K562 (cell line): ENCODE data around the gene ZNF814.
"Not testable (repeated sequence)": the region's sequence is repeated elsewhere in the genome, so short reads cannot be mapped to it uniquely, and the experiment has no call there.

Experiments used
- CBFB ChIP-seq: sonication (generic); formaldehyde crosslinking; IDR thresholded peaks from 2 replicates; pipeline ENCODE4 v1.4.0; 2020; ENCODE audit warnings: mild to moderate bottlenecking, missing genetic modification reagents
- CHD2 ChIP-seq: IDR thresholded peaks from 2 replicates; pipeline ENCODE4 v1.6.1; 2011; ENCODE audit warnings: low read depth, low read length
- CTCF ChIP-seq, 3 experiments: IDR thresholded peaks in 2 of 3; conservative IDR thresholded peaks in 1 of 3; 2 replicates each; pipeline ENCODE4 v1.5.1; 2011 to 2012; ENCODE audit warnings: low read length in 3 of 3, mild to moderate bottlenecking in 3 of 3, control low read depth in 2 of 3, improper control_type of control experiment in 1 of 3, inconsistent platforms in 1 of 3, low read depth in 1 of 3, mixed read lengths in 1 of 3, moderate library complexity in 1 of 3; ENCODE audit not compliant: insufficient read depth in 2 of 3
- DNMT1 ChIP-seq: fragments of 450-650 bp; IDR thresholded peaks from 2 replicates; pipeline ENCODE4 v1.6.1; 2016; ENCODE audit warnings: antibody characterized with exemption, mild to moderate bottlenecking
- FOXA3 ChIP-seq, 2 experiments: fragments of 450-650 bp in 1 of 2; sonication (generic) in 1 of 2; formaldehyde crosslinking; IDR thresholded peaks in 1 of 2; conservative IDR thresholded peaks in 1 of 2; 2 replicates each; pipeline versions ENCODE4 v1.4.0 to v1.8.0; 2020 to 2022; ENCODE audit warnings: mild to moderate bottlenecking in 2 of 2, missing genetic modification reagents in 1 of 2
- FOXK1 ChIP-seq: sonication (generic); formaldehyde crosslinking; IDR thresholded peaks from 2 replicates; pipeline ENCODE4 v1.8.0; 2022; ENCODE audit warnings: missing genetic modification reagents, mild to moderate bottlenecking, borderline replicate concordance
- NR2C2 ChIP-seq, 2 experiments: fragments of 200-800 bp in 1 of 2; sonication (Bioruptor generic) in 1 of 2; sonication (generic) in 1 of 2; formaldehyde crosslinking in 1 of 2; IDR thresholded peaks; 2 replicates each; pipeline versions ENCODE4 v1.6.1 to v1.8.0; 2016 to 2022; ENCODE audit warnings: mild to moderate bottlenecking in 1 of 2, missing compliant biosample characterization in 1 of 2, missing genetic modification characterization in 1 of 2, missing genetic modification reagents in 1 of 2
- POLR2A ChIP-seq: fragments of 450-650 bp; conservative IDR thresholded peaks from 2 replicates; pipeline ENCODE4 v1.6.1; 2016
- ZNF696 ChIP-seq: fragments of 250-450 bp; sonication (Bioruptor Pico); conservative IDR thresholded peaks from 2 replicates; pipeline ENCODE4 v1.4.0; 2020; ENCODE audit warnings: mild to moderate bottlenecking, moderate library complexity
- ZNF77 ChIP-seq: fragments of 250-450 bp; sonication (Bioruptor Pico); IDR thresholded peaks from 2 replicates; pipeline ENCODE4 v1.5.0; 2020

- not testable (repeated sequence) for TF ChIP-seq FOXK1 (CRISPR knock-in tag); FOXA3 (CRISPR knock-in tag; conservative IDR thresholded peaks at IDR 0.05 in 1 of 2, IDR thresholded peaks at IDR 0.05 in 1 of 2); ZNF696 (CRISPR knock-in tag); CBFB; CHD2; NR2C2 (CRISPR knock-in tag; IDR thresholded peaks at IDR 0.05); NR2C2 (tag; IDR thresholded peaks at IDR 0.05); CTCF (IDR thresholded peaks at IDR 0.05 in 2 of 3, conservative IDR thresholded peaks at IDR 0.05 in 1 of 3; ENCODE audit: insufficient read depth in 2 of 3, low read depth in 1 of 3, low read length in 3 of 3); DNMT1; ZNF77; POLR2A
Observed at GRCh38 chr19:57812975-57813820, 75.6 kb downstream of the ZNF814 start.
